HG03135 (cell line): ENCODE measurements around the gene COL5A1.

ENCODE experiments used
- ATAC-seq: cut with Tn5 transposase; IDR thresholded peaks from one replicate; pipeline ENCODE4 v1.9.1; 2021; ENCODE audit warnings: mild to moderate bottlenecking, moderate library complexity; ENCODE audit not compliant: unreplicated experiment

The COL5A1 gene

GRCh38 chr9:134625361-134626068, 16.1 kb upstream of the COL5A1 start:
- ATAC-seq, result no peak

GRCh38 chr9:134626069-134626423, 15.6 kb upstream of the COL5A1 start:
- ATAC-seq, result no peak

- no peak for ATAC-seq
Observed at GRCh38 chr9:134626571-134627416, 14.8 kb upstream of the COL5A1 start.

- no peak for ATAC-seq
Observed at GRCh38 chr9:134627417-134628353, 13.9 kb upstream of the COL5A1 start.

- ATAC-seq, result no peak
Observed at GRCh38 chr9:134628354-134628736, 13.3 kb upstream of the COL5A1 start.

- no peak for ATAC-seq
Observed at GRCh38 chr9:134629061-134629585, 12.5 kb upstream of the COL5A1 start.

GRCh38 chr9:134629586-134630392, 11.8 kb upstream of the COL5A1 start:
- ATAC-seq, result no peak

- no peak for ATAC-seq
Observed at GRCh38 chr9:134630393-134630790, 11.2 kb upstream of the COL5A1 start.

- no peak for ATAC-seq
Observed at GRCh38 chr9:134630861-134631260, 10.7 kb upstream of the COL5A1 start.

GRCh38 chr9:134631881-134632280, 9.7 kb upstream of the COL5A1 start:
- no peak for ATAC-seq

GRCh38 chr9:134632329-134632728, 9.3 kb upstream of the COL5A1 start:
- no peak for ATAC-seq

GRCh38 chr9:134633362-134634142, 8.1 kb upstream of the COL5A1 start:
- ATAC-seq, result no peak

GRCh38 chr9:134634176-134634575, 7.4 kb upstream of the COL5A1 start:
- ATAC-seq, result no peak

- no peak for ATAC-seq
Observed at GRCh38 chr9:134634667-134635230, 6.9 kb upstream of the COL5A1 start.

GRCh38 chr9:134635351-134636148, 6.1 kb upstream of the COL5A1 start:
- ATAC-seq, result no peak

- no peak for ATAC-seq
Observed at GRCh38 chr9:134636149-134636507, 5.5 kb upstream of the COL5A1 start.

GRCh38 chr9:134637241-134637640, 4.4 kb upstream of the COL5A1 start:
- ATAC-seq, result no peak
